Stimulated activated CD4-positive, alpha-beta T cell treated with anti-CD3 and anti-CD28 coated beads, TNF-alpha, amount 100 ng/mL, for 48 hours (primary cell): ENCODE data around the gene IL1RAPL2.

Experiments used
- DNase-seq, 3 donors: peaks; one replicate each; pipeline ENCODE4 v3.0.0-alpha.2; 2020; ENCODE audit warnings: low read depth in 3 of 3

The IL1RAPL2 gene

DNA sequence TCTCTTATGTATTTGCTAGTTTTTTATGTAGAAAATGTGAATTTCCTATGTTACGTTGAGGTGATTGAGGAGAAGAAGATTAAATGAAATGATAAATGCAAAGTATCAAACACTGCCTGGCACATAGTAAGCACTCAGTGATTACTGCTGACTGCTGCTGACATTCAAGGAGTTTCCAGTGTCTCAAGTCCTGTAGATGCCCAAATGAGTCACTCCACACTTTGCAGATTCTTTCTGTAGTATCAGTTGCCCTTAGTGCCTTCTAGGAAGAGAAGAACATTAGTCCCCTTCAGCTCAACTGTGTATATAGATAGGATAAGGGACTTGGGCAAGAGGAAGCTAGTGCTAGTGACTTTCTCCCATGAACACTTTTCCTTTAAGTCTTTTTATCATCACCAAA lies 895.0 kb downstream of the IL1RAPL2 start:
- DNase-seq, result no peak

- no peak for DNase-seq
Measured at GRCh38 chrX:105462186-105462585, 896.2 kb downstream of the IL1RAPL2 start.

GRCh38 chrX:105463473-105463872 lies 897.5 kb downstream of the IL1RAPL2 start:
- DNase-seq, result no peak

GRCh38 chrX:105464618-105465017 lies 898.6 kb downstream of the IL1RAPL2 start:
- no peak for DNase-seq

GRCh38 chrX:105468741-105469140 lies 902.7 kb downstream of the IL1RAPL2 start:
- DNase-seq, result no peak

DNA sequence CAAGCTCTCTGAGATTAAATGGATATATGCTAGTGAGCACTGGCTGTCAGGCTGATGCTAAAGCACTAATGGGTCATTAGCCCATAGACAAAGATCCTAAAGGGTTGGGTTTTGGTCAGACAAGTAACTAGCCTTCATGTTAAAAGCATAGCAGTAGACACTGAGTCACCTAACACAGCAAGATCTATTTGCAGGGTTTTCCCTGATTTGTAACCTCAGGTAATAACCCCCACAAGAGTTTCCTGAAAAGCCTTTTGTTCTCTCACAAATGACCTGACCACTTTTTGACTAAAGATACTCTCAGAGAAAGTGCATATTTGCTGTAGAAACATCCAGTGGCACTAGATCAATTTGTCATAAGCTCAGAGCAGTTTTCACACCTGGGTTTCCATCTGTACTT lies 905.6 kb downstream of the IL1RAPL2 start:
- DNase-seq, result no peak

DNA sequence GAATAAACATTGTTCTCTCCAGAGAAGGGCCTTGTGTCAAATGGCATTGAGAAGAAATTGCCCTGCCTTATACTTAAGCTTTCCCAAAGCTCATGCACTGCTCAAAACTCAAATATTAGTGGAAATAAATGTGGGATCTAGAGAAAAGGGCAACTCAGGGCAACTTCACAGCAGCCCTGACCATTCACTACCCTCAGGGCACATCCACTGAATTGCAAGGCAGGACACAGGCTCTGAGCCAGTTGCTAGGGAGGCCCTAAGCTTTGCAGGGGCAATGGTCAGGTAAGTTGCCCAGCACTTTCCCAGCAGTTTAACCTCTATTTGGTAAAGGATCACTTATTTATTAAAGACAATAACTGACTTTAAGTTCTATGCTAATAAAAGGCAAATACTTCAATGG lies 909.8 kb downstream of the IL1RAPL2 start:
- DNase-seq, result no peak

- no peak for DNase-seq
Measured at GRCh38 chrX:105477351-105477750, 911.4 kb downstream of the IL1RAPL2 start.

DNA sequence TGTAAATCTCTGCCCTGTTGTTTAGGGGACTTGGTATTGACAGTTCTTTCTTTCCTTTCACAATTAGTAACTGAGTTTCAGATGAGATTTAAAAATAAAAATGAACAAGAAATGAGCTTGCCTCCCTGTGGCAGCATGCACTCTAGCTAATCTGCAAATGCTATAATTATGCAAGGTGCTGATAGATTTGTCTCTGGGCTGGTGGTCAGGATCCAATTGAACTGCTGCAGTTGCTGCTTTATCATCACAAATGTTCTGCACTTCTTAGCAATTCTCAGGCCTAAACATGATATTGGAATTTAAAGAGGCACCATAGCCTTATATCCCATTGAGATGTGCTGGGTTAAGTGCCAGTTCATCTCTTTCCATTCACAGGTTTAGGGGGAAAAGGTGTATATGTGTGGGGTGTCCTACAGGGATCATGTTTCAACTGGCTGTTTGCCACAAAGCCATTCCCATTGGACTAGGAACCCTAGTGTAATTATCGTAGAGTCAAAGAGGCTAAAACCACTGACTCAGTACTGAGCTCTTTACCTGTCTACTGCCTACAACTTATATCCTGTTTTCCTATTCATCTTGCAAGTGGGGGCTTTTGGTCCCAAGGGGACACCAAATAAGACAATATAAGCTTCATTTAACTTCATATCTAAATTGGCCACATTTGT lies 914.8 kb downstream of the IL1RAPL2 start:
- DNase-seq, result no peak

DNA sequence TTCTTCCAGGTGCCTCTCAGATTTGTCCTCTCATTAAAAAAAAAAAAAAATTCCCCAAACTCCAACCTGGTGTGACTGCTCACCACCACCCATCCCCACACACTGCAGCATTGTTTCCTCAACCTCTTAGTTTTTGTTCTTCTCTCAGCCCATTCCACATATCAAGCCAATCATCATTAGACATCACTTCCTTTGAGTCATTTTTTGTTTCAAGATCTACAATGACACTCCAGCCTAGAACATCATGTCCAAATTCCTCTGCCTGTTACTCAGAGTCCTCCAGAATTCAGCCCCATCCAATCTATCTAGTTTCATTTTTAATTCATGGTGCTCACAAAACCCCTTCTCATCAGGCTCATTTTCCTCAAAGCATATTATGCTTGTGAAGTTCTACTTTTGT lies 917.0 kb downstream of the IL1RAPL2 start:
- no peak for DNase-seq

- no peak for DNase-seq
Measured at GRCh38 chrX:105488716-105489115, 922.7 kb downstream of the IL1RAPL2 start.

DNA sequence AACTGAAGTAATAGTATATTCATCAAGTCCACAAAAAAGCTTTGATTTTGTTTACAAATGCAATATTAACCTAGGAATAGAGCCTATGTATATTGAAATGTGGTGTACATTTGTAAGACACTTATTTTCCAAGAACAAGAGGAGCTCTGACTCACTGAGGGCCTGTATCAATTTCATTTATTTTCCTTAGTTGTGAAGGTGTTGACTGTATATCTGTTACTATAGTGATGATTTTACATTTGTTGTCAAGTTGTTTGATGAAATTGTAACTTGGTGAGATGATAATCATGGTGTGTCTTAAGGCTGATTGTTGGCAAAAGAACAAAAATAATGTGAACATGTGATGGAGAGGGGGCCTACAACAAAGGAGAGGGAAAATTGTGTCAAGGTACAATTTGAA lies 929.4 kb downstream of the IL1RAPL2 start:
- no peak for DNase-seq

DNA sequence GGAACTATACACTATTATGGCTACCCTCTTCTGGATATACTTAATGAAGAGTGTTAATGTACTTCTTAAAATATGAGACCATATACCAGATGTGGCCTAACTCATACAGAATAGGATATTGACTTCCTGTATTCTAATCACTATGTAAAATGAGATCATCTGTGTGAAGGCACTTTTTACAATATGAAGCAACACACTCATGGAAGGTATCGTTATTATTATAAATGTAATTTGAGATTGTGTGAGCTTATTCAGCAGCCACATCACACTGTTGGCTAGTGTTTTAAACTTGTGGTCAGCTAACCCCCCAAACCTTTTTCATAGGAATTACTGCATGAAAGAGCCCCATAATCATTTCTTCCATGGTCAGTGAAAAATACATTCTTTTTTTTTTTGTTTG lies 936.3 kb downstream of the IL1RAPL2 start:
- no peak for DNase-seq

DNA sequence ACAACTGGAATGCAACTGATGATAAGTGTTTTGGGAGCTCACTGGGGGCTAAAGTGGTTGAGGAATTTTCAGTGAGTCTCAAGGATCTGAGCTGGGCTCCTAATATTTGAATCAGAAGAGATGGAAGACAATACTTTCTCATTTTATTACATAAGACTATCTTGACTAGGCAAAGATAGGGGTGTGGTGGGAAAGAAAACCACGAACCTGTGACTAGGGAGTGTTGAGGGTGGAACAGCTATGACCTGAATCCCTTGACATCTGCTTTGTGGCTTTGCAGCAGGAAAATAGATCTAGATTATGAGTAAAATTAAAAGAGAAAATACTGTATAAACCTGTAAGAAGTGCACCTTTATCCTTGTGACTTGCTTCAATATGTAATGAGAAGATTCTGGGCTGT lies 949.6 kb downstream of the IL1RAPL2 start:
- no peak for DNase-seq

GRCh38 chrX:105526431-105526830 lies 960.4 kb downstream of the IL1RAPL2 start:
- DNase-seq, result no peak

- no peak for DNase-seq
Measured at GRCh38 chrX:105527759-105528158, 961.8 kb downstream of the IL1RAPL2 start.

- no peak for DNase-seq
Measured at GRCh38 chrX:105533951-105534350, 968.0 kb downstream of the IL1RAPL2 start.

GRCh38 chrX:105543283-105543682 lies 977.3 kb downstream of the IL1RAPL2 start:
- no peak for DNase-seq

GRCh38 chrX:105550043-105550663 lies 984.2 kb downstream of the IL1RAPL2 start:
- no peak for DNase-seq

DNA sequence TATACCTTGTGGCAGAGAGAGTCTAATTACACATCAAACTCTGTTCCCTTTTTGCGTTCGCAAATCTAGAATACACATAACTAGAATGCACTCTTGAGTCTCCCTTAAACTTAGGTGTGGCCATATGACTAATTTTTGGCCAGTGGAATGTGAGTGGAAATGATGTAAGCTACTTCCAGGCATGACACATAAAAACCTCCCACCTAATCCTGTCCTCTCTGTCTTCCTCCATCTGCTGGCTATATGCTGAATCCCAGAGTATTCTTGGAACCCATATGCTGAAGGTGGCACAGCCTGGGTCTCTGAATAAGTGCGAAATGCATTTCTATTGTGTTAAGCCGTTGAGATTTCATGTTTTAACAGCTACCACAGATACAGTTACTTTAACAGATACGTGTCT lies 986.4 kb downstream of the IL1RAPL2 start:
- no peak for DNase-seq

- DNase-seq, result no peak
Measured at GRCh38 chrX:105553118-105553517, 987.1 kb downstream of the IL1RAPL2 start.

GRCh38 chrX:105564501-105564900 lies 998.5 kb downstream of the IL1RAPL2 start:
- DNase-seq, result no peak

DNA sequence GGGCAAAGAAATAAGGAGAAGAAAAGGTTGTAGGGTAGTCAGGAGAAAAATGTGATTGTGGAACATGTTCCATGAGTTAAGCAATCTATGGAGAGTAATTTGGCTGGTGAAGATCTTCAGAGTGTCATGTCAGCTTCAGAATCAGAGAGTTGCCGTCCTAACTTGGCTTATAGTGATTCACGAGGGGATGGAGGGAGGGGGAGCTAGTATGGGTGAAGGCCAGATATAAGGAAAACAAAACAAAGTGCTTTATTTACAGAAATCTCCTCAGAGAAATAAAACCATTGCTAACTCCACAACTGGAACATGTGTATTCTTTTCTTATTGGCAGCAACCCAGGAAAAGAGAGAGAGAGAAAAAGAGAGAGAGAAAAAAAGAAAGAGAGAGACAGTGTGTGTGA lies 999.9 kb downstream of the IL1RAPL2 start:
- DNase-seq, result no peak

GRCh38 chrX:105567082-105567481 lies 1001.1 kb downstream of the IL1RAPL2 start:
- no peak for DNase-seq
